GM23248 (cell line): ENCODE results near the gene LSM14A.

Experiments
- EZH2 ChIP-seq: fragments of 200-600 bp; sonication (generic); IDR thresholded peaks from 2 replicates; pipeline ENCODE4 v1.6.1; 2018; ENCODE audit warnings: antibody characterized with exemption, mild to moderate bottlenecking; ENCODE audit not compliant: insufficient read depth, poor library complexity, severe bottlenecking
- EZH2phosphoT487 ChIP-seq: fragments of 200-600 bp; sonication (generic); IDR thresholded peaks from 2 replicates; pipeline ENCODE4 v1.6.1; 2018; ENCODE audit warnings: antibody characterized with exemption, moderate library complexity, mild to moderate bottlenecking, low read depth; ENCODE audit not compliant: insufficient read depth

- no peak for TF ChIP-seq EZH2
- TF ChIP-seq EZH2phosphoT487, result no peak
Measured at GRCh38 chr19:34180709-34181108, 8.4 kb downstream of the LSM14A start.
